NCI-H1092 (cell line): ENCODE data around the gene UBALD1.

Experiments used
- DNase-seq: peaks from one replicate; lab custom pipeline; 2025; lab: John Stamatoyannopoulos, UW

UBALD1 gene

GRCh38 chr16:4616047-4616811, 1.5 kb upstream of the UBALD1 start:
- DNase-seq: peak; percentile 99

GRCh38 chr16:4615384-4616046, 827 bp upstream of the UBALD1 start:
- DNase-seq: no peak

- no peak for DNase-seq
Measured at GRCh38 chr16:4613636-4614570, 785 bp downstream of the UBALD1 start.

- DNase-seq: no peak
Measured at GRCh38 chr16:4612977-4613635, 1.6 kb downstream of the UBALD1 start.

- DNase-seq: no peak
Measured at GRCh38 chr16:4612474-4612931, 2.2 kb downstream of the UBALD1 start.

- no peak for DNase-seq
Measured at GRCh38 chr16:4611337-4612021, 3.2 kb downstream of the UBALD1 start.

- no peak for DNase-seq
Measured at GRCh38 chr16:4610011-4611005, 4.4 kb downstream of the UBALD1 start.

- DNase-seq: no peak
Measured at GRCh38 chr16:4609200-4610010, 5.3 kb downstream of the UBALD1 start.

GRCh38 chr16:4608704-4608980, 6.0 kb downstream of the UBALD1 start:
- DNase-seq: no peak

GRCh38 chr16:4607841-4608703, 6.6 kb downstream of the UBALD1 start:
- DNase-seq: no peak

- no peak for DNase-seq
Measured at GRCh38 chr16:4606354-4606753, 8.3 kb downstream of the UBALD1 start.

- no peak for DNase-seq
Measured at GRCh38 chr16:4604401-4604800, 10.3 kb downstream of the UBALD1 start.

- no peak for DNase-seq
Measured at GRCh38 chr16:4603624-4604170, 11.0 kb downstream of the UBALD1 start.

- no peak for DNase-seq
Measured at GRCh38 chr16:4602331-4602730, 12.4 kb downstream of the UBALD1 start.

- no peak for DNase-seq
Measured at GRCh38 chr16:4601864-4602186, 12.9 kb downstream of the UBALD1 start.

- peak; percentile 49 for DNase-seq
Measured at GRCh38 chr16:4601036-4601863, 13.4 kb downstream of the UBALD1 start.

GRCh38 chr16:4599545-4599944, 15.1 kb downstream of the UBALD1 start:
- DNase-seq: no peak
